Measurements from ENCODE around the gene MAP2K5.

- TF ChIP-seq CTCF (IDR thresholded peaks at IDR 0.05; ENCODE audit: low read length) (no peak), EZH2 (IDR thresholded peaks at IDR 0.05; ENCODE audit: borderline replicate concordance, low read length) (no peak)
These were observed 212.8 kb downstream of the MAP2K5 start for GRCh38 chr15:67755264-67755663.

Measured in OCI-LY1 (cell line).